ENCODE results near the gene SLC9A5.

The SLC9A5 gene

DNA sequence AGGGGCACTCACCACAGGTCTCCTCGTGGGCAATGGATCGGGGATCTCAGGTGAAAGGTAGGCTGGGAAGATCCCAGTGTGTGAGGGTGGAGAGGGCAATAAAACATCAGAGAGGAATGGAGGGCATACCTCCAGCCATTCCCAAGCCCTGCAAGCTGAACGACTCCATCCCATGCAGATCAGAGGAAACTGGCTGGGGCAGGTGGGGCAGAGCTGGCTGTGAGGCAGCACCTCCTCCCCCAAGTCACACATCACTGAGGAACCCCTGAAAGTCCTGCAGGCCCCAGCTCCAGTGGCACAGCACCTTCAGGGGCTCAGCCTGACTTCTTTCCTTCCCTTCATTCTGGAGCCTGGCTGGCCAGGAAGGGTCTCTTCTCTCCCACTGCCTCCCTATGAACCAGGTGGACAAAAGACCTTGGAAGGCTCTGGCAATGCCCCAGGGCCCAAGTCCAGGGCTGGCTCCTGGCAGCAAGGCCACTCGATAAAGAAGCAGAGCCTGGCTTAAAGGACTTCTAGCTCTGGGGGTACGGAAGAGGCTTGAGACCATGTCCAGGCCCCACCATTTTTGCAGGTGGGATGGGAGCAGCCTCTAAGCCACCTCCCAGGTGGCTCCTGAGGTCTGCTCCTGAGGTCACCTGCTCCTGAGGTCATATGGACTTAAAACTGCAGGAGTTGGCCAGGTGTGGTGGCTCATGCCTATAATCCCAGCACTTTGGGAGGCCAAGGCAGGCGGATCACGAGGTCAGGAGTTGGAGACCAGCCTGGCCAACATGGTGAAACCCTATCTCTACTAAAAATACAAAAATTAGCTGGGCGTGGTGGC, 35.4 kb upstream of the SLC9A5 start:
- DNase-seq, result no peak

DNA sequence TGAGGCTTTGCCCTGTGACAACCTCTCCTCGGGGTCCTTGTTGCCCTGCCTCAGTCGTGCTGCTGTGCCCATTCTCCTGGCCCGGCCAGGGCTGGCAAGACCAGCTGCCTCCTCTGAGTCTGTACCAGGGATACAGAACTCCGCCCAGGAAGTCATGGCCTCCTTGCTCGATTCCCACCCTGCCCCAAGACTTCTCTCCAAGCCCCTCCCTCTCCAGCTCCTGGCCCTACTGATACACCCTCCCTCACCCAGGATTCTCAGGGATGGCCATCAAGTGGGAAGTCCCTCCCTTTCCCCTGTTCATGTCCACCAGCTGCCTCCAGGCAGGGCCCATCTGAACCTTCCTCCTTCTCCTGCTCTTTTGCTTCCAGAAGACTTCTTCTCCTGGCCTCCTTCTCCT, 33.1 kb upstream of the SLC9A5 start:
- DNase-seq, result no peak

DNA sequence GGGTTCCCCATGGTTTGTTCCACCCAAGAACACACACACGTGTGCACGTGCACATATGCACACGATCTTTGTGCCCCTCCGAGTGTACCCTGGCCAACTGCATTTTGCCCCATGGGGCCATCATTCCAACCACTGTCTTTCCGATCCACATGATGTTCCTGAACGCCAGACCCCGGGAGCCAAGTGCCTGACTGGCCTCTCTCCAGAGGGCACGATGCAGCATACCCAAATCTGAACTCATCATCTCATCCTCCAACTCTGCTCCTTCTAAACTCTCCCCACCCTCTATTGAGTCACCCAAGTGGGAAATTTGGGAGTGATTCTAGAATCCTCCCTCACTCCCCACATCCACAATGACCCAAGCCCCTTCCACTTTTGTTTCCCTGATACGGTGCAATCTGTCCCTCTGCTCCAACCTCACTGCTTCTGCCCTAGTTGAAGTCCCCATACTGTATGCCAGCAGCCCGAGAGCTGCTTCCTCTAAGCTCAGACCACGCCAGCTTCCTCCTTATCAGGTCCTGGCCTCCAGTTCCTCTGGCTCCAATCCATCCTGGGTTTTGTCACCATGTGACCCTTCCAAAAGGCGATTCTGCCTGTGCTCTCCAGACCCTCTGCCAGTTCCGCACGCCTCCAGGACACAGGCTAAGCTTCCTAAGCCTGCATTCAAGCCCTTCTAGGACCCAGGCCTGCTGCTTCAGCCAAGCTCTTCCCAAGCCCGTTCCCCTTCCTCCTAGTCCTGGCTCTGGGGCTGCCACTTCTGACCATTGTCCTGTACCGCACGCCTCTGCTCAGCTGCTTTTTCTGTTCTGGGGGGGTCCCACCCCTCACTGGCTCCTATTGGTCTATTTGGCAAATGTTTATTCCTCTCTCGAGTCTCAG, 31.9 kb upstream of the SLC9A5 start:
- DNase-seq, result no peak

DNA sequence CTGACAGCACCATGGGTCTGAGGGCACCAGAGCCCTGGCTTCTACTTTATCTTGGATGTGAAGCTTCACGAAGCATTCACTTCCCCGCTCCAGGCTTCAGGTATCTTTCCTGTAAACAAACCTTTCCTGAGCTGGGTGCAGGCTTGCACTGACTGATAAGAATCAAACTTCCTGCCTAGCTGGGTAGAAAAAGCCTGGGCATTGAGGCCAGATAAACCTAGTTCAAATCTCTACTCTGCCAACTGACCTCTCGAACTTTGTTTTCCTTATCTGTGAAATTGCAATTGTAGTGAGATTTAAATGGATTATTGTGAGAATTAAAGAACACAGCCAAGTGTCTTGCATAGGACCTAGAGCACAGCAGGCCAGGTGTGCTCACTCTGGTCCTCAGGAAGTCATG, 24.8 kb upstream of the SLC9A5 start:
- DNase-seq, result no peak

DNA sequence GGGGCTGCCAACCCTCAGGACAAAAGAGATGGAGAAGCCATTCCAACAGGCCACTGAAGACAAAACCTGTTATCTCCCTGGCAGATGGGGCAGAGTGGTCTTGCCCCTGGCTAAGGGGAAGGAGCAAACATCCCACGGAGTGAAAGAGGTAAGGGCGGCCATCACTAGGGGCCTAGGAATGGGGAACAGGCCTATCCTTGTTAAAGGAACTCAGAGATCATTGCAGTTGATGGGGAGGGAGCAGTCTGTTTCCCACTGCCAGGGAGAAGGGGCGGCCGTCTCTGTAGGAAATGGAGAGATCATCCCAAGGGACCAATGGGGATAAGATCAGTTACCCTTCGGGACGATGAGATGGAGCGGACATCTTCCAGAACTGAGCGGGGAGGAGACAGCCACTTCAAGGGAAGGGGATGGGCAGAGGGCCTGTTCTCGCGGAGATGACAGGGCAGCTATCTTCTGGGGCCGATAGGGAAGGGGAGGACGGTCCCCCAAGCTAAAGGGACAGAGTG, 22.4 kb upstream of the SLC9A5 start:
- no peak for DNase-seq

DNA sequence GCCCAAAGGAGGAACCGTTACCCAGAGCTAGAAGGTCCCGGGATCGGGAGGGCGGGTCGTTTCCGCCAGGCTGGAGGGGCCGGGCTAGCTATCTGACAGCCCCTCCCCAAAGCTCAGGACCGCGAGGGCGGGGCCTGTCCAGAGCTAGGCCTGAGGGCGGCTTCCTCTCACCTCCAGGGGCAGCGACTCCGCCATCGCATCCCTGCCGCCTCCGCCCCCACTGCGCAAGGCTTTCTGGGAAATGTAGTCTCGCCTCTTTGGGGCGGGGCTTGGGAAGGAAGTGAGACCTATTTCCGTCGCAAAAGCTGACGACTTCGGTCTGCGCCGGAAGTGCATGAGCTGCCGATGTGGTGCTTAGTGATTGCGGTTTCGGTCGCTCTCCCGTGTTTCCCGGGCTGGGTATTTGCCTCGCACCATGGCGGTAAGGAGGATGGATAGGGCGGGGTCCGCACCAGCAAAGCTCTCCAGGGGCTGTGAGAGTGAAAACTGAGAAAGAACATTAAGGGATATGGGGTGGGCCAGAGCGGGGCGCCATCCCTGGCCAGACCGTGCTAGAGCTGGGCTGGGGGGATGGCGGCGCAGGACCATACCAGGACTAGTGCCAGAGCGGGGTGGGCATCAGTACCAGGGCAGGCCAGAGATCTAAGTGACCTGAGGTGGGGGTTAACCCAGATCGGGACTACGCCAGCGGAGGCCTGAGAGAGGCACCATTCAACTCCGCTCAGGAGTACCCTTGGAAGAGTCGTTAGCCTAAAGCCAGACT, 21.8 kb upstream of the SLC9A5 start, which contains the start of gene TMEM208:
Gene TMEM208 (plus strand): TSS at position 327 of the 763 bp plus-strand sequence. CDS start 89 bp downstream, at position 416.
- DNase-seq, result peak; percentile 99

DNA sequence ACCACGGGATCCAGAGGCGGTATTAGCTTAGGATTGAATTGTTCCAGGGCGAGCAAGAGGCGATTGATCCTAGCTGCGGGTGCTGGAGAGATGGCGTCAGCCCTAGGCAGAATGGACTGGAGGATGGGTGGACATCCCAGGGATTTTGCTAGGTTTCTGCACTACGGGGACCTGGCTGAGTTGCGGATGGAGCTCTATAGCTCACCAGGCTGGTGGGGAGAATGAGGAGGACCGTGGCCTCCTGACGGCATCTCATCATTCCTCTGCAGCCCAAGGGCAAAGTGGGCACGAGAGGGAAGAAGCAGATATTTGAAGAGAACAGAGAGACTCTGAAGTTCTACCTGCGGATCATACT, 21.2 kb upstream of the SLC9A5 start:
- no peak for DNase-seq

DNA sequence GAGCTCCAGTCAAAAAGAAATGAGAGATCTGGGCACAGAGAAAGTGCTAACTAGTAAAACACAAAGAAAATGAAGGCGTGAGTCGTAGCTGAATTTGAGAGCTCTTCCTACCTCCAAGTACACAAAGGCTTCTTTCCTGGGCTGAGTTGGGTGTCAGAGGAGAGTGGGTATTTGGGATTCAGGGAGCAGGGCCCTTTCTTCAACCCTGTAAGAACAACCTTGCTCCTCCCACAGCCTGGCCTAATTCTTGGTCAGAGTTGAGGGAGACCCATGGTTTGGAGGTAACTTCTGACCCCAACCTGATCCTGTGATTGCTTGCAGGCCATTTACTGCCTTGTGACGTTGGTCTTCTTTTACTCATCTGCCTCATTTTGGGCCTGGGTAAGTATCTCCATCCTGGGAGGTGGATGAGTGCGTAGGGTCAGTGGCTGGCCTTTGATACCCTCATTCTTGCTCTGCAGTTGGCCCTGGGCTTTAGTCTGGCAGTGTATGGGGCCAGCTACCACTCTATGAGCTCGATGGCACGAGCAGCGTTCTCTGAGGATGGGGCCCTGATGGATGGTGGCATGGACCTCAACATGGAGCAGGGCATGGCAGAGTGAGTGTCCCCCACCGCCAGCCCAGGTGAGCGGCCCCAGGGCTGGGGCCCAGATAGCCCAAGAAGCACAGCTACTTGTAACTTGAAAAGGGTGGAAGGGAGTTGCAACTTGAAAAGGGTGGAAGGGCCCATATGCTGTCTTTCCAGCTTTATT, 20.6 kb upstream of the SLC9A5 start:
- DNase-seq, result no peak

DNA sequence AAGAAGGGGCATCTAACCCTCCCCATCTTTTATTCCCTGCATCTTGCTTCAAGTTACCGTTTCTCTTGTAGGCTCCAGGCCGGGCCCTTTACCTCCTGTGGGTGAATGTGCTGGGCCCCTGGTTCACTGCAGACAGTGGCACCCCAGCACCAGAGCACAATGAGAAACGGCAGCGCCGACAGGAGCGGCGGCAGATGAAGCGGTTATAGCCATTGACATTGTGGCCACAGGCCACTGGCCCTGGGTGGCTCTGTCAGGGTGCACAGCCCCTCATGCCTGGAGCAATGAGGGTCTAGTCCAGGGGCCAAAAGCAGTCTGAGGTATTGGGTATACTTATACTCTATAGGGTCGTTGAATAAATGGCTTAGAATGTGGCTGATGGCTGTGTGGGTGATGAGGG, 19.9 kb upstream of the SLC9A5 start:
- no peak for DNase-seq

DNA sequence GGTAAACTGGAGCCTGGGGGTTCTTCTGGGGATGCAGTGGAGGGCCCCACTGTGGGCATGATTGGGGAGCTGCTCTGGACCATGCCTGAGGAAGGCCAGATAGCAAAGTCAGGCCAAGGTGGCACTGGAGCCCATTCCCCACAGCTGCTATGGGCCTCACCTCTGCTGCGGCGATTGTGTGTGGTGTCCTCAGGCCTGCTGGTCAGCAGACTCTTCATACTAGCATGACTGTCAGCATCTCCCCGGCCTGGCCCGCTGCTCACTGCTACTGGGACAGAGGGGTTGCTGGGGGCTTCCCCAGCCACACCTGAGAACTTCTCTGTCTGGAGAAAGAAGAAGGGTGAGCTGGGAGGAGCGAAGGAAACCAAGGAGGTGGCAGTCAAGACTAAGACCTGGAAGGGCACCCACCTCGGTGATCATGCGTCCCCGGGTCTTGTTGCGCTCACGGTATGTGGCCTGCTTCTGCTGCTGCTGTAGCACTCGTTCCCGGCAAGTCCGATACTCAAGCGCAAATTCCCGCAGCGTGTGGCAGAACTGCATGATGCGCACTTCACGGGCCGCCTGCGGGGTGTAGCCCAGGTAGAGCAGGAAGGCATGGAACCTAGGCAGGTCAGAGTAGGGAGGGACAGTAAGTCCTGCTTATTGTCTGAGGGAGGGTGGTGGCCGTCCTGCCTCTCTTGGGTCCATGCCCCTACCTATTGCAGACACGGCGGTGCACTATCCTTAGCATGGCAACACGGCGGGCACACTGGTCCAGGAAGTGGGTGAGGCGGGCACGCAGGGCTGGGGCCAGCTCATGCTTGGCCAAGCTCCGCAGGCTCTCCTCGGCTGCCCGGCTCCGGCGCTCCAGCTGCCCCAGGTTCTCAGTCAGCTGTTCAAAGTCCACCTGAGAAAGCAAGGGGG, 18.6 kb upstream of the SLC9A5 start:
- DNase-seq, result no peak

DNA sequence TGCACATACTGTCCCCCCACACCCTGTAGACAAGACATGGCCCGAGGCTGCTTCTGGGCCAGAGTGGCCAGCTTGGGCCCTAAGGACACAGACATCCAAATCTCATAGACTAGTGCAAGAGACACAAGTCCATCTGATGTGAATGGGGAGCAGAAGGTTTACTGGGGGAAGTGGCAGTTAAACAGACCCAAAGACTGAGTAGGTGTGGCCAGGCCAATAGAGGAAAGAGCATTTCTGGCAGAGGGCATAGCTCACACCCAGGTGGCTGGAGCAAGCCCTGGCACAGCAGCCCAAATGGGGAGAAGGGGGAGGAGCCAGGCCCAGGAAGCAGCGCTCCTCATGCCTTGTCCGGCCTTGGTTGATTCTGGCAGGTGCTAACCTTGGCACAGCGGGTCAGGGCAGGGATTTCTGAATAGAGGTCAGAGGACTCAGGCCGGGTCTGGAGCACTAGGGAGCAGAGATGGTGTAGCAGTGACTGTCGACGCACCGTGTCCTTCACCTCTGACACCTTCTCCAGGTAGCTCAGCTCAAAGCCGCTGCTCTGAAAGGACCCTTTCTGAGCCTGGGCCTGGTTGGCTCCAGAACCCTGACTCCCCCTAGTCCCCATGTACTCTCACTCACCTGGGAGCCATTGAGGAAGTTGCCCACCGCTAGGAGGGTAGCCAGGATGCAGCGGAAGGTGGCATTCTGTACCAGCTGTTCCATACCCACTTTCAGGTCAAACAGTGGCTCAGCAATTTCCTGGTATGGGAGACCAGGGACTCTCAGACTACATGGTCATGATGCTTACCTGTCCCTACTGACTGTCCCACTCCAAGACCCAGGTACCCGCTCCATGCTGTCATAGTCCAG, 17.7 kb upstream of the SLC9A5 start:
- DNase-seq, result no peak

DNA sequence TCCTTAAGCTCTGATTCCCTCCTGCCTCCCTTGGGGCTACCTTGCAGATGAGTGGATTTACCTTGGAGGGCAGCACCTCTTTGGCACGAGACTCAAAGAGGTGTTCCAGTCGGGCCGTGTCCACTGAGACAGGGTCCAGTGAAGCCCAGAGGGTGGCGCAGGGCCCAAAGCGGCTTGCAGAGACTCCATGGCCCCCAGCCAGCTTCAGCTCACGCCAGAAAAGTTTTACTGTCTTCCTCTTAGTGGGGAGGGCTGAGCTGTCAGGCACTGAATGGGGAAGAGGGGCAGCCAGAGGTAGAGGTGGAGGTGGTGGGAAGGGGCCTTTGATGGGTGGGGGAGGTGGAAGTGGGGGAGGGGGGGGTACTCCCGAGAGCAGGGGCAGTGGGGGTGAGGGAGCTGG, 15.2 kb upstream of the SLC9A5 start:
- no peak for DNase-seq

DNA sequence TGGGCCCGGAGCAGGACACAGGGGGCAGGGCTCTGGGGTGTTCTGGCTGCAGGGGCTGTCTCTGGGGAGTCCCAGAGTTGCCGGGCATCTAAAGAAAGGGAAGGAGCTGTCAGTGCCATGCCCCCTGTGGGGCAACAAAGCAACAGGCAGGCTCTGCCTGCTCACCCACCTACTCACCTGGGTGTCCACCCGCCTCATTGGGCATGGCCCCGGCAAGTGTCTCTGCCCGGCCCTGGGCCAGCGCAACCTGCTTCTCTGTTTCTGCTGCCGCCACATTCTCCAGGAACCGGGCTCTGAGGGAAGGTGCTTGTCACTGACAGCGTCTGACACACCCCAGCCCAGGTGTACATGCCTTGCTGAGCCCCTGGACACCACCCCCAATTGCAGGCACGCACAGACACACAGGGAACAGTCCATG, 14.6 kb upstream of the SLC9A5 start:
- no peak for DNase-seq

DNA sequence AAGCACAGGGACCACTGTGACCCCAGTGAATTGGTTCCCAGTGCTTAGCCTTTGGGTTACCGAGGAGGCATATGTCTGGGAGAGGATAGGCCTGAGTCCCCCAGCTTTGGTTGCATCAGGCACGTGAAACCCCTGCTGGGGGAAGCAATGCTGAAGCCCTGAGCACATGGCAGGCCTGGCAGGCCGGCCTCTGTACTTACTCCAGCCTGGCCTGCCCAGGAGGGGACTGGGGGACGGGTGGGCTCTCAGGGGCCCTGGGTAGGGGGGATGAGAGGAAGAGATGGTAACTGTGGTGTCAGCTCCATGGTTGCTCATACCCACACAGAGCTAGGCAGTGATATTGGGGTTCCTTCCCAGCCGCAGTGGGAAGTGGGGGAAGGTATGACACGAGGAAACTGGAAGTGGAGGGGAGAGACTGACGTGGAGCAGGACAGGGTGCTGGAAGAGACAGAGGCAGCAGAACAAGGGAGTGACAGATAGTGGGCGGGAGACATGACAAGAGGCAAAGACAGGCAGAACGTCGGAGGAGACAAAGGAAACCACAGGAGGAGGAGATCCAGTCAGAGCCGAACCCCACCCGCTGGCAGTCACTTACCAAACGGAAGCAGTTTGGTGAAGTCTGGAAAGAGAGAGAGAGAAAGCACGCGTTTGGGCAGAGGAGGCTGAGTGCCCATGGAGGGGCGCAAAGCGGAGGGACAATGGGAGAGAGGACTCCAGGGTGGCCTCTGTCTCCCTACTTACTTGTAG, 12.8 kb upstream of the SLC9A5 start:
- no peak for DNase-seq

DNA sequence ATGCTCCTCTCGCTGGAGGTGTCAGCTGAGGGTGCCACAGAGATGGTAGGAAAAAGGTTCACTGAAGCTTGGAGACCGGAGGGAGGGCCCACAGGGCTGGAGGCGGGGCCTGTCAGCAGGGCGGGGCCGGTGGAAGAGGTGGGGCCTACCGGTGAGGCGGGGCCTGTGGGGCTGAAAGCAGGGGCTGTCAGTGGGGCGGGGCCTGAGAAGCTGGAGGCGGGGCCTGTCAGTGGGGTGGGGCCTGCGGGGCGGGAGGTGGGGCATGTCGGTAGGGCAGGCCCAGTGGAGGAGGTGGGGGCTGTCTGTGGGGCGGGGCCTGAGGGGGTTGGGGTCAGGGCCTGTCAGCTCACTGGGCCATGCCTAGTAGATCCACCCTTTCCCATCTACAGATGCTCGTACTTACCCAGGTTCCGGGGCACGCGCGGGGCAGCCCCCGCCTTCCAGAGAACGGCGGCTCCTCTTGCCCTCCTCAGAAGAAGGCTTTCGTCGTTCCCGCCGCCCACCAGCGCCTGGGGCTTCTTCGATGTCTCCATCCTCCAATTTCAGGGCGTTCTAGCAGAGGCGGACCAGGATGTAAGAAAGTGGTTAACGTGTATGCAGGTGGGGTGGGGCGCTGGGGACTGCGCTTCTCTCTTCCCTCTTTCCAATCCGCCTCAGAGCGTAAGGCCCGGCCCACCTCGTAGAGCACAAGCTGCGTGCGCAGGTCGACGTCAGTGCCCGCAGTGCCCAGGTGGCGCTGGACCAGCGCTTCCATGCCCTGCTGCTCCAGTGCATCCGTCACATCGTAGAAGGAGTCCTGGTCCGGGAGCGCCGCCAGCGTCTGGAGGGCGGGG, 12.0 kb upstream of the SLC9A5 start:
- DNase-seq, result peak; percentile 77

DNA sequence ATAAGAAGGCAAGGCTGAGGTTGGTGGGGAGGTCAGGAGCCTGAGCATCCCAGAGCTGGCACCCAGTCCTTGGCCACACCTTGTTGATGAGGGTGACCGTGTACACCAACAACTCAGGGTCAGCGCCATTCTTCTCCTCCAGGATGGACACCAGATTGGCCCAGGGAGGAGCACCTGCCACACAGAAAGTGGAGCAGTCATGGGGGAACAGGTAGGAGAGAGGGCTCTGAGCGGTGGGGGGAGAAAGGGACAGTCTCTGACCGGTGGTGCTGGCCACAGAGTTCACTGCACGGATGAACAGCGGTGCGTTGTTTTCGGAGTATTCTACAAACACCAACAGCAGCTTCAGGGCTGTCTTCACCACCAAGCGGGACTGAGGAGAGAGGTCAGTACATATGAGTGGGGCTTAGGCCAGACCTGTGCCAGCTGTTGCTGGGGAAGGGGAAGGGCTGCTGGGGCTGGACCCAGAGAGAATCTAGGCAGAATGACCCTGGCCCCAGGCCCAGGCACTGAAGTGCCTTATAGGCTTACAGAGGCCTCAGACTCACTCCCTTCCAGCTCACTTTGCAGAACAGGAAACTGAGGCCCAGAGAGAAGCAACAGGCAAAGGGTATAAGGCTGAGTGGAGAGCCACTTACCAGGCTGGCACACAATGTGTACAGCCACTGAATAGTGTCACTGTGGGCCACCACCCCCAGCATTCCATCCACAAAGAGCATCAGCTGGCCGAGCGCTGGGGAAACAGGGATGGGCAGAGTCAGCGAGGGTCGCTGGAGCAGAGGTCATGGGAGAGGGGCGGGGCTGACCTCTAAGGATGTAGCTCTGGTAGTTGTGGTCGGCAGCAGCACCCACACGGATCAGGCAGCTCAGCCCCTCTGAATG, 11.1 kb upstream of the SLC9A5 start:
- DNase-seq, result no peak

DNA sequence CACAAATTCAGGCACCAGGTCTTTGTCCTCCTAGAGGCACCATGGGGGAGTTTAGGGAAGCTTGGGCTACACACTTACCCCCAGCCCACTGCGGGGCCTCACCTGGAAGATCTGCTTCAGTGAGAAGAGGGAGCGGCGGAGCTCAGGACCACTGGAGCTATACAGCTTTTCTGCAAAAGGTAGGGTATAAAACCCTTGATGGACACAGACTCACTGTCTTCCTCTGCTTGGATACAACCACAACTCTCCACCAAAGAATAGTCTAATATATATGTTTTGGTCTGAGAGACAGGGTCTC, 10.6 kb upstream of the SLC9A5 start:
- no peak for DNase-seq

Measured in NCI-H82 (cell line).